IMR-90 (cell line): ENCODE data around the gene ITFG1. TPM values are rescaled to one million over a fixed set of nuclear protein-coding genes. Genes with fewer than 3 reads are reported as not detected.

Experiments
- ATAC-seq: fragments of 200-7000 bp; cut with Tn5 transposase; 2 replicates; pipeline ENCODE4 v1.9.1; 2020; ENCODE audit warnings: low read depth, mild to moderate bottlenecking, moderate library complexity
- BruUV-seq: library from RNA; stranded (reverse); fragments of 400-500 nt; replicated peaks from 2 replicates; lab custom pipeline; 2021; lab: Mats Ljungman, UMichigan
- CTCF ChIA-PET: fragments of 300-600 bp; formaldehyde crosslinking; extraction: SDS; loops from one replicate; lab custom pipeline; 2021; ENCODE audit warnings: antibody characterized with exemption; lab: Yijun Ruan, JAX
- POLR2A ChIA-PET: fragments of 300-600 bp; sonication (Branson Sonifier 250); formaldehyde crosslinking; loops from one replicate; lab custom pipeline; 2022; ENCODE audit warnings: antibody characterized with exemption; ENCODE audit not compliant: unreplicated experiment; lab: Charles Lee
- DNase-seq: peaks from one replicate; pipeline ENCODE4 v3.0.0; 2013
- H2AFZ ChIP-seq: replicated peaks from 2 replicates; pipeline ENCODE3; 2013; ENCODE audit warnings: low read length, mild to moderate bottlenecking; ENCODE audit not compliant: poor library complexity
- H2AK5ac ChIP-seq: 2 replicates; pipeline ENCODE4 v1.6.1; 2013; ENCODE audit warnings: low read depth, low read length, inconsistent platforms
- H2AK9ac ChIP-seq: replicated peaks from 2 replicates; pipeline ENCODE3; 2013; ENCODE audit warnings: mild to moderate bottlenecking, low read depth, low read length, moderate library complexity; ENCODE audit not compliant: poor library complexity
- H2BK120ac ChIP-seq: 2 replicates; pipeline ENCODE4 v1.6.1; 2013; ENCODE audit warnings: low read depth, low read length, inconsistent platforms
- H2BK15ac ChIP-seq: 3 replicates; pipeline ENCODE4 v1.6.1; 2013; ENCODE audit warnings: low read depth, low read length, inconsistent platforms
- H2BK20ac ChIP-seq: 2 replicates; pipeline ENCODE4 v1.6.1; 2013; ENCODE audit warnings: low read depth, mild to moderate bottlenecking, inconsistent platforms, low read length, moderate library complexity
- H2BK5ac ChIP-seq: 2 replicates; pipeline ENCODE4 v1.6.1; 2013; ENCODE audit warnings: mild to moderate bottlenecking, low read depth, low read length, inconsistent platforms; ENCODE audit not compliant: poor library complexity, severe bottlenecking
- H3K14ac ChIP-seq: replicated peaks from 2 replicates; pipeline ENCODE4 v1.6.1; 2013; ENCODE audit warnings: low read depth, low read length, inconsistent platforms
- H3K18ac ChIP-seq: 2 replicates; pipeline ENCODE4 v1.6.1; 2013; ENCODE audit warnings: low read depth, low read length, control low read depth
- H3K23ac ChIP-seq: 2 replicates; pipeline ENCODE4 v1.6.1; 2013; ENCODE audit warnings: low read depth, low read length, inconsistent platforms
- H3K27ac ChIP-seq: 2 replicates; pipeline ENCODE4 v1.5.1; 2013; ENCODE audit warnings: mild to moderate bottlenecking, control low read depth, low read length; ENCODE audit not compliant: insufficient read depth
- H3K27me3 ChIP-seq: 2 replicates; pipeline ENCODE4 v1.6.1; 2013; ENCODE audit warnings: low read length; ENCODE audit not compliant: control insufficient read depth, insufficient read depth
- H3K36me3 ChIP-seq: 2 replicates; pipeline ENCODE4 v1.6.1; 2013; ENCODE audit warnings: low read length, mixed read lengths; ENCODE audit not compliant: control insufficient read depth, insufficient read depth
- H3K4ac ChIP-seq: 2 replicates; pipeline ENCODE4 v1.6.1; 2013; ENCODE audit warnings: low read depth, low read length, inconsistent platforms
- H3K4me1 ChIP-seq: 2 replicates; pipeline ENCODE4 v1.6.1; 2013; ENCODE audit warnings: low read length, mixed read lengths; ENCODE audit not compliant: control insufficient read depth, insufficient read depth
- H3K4me2 ChIP-seq: 2 replicates; pipeline ENCODE4 v1.6.1; 2013; ENCODE audit warnings: low read depth, mild to moderate bottlenecking, control low read depth, low read length, moderate library complexity
- H3K4me3 ChIP-seq: 2 replicates; pipeline ENCODE4 v1.5.1; 2013; ENCODE audit warnings: low read depth, mild to moderate bottlenecking, control low read depth, low read length, moderate library complexity; ENCODE audit not compliant: insufficient read depth
- H3K56ac ChIP-seq: 2 replicates; pipeline ENCODE4 v1.6.1; 2013; ENCODE audit warnings: low read length, inconsistent platforms; ENCODE audit not compliant: insufficient read depth; ENCODE audit errors: extremely low read depth
- H3K79me1 ChIP-seq, 2 experiments: 2 replicates each; pipeline ENCODE4 v1.6.1; 2013; ENCODE audit warnings: low read length in 2 of 2, inconsistent platforms in 1 of 2, low read depth in 1 of 2
- H3K9ac ChIP-seq: 2 replicates; pipeline ENCODE4 v1.6.1; 2013; ENCODE audit warnings: low read depth, low read length, control low read depth
- H3K9me1 ChIP-seq: 2 replicates; pipeline ENCODE4 v1.6.1; 2013; ENCODE audit warnings: low read length, inconsistent platforms; ENCODE audit not compliant: insufficient read depth
- H3K9me3 ChIP-seq: 2 replicates; pipeline ENCODE4 v1.6.1; 2013; ENCODE audit warnings: low read length; ENCODE audit not compliant: control insufficient read depth, insufficient read depth
- H4K20me1 ChIP-seq: 2 replicates; pipeline ENCODE4 v1.6.1; 2013; ENCODE audit warnings: low read length, inconsistent platforms; ENCODE audit not compliant: insufficient read depth
- H4K5ac ChIP-seq: 2 replicates; pipeline ENCODE4 v1.6.1; 2013; ENCODE audit warnings: mild to moderate bottlenecking, low read depth, low read length, control low read depth
- H4K8ac ChIP-seq, 2 experiments: 2 replicates each; pipeline ENCODE4 v1.6.1; 2013; ENCODE audit warnings: low read depth in 2 of 2, low read length in 2 of 2, control low read depth in 1 of 2, inconsistent platforms in 1 of 2
- H4K91ac ChIP-seq: 2 replicates; pipeline ENCODE4 v1.6.1; 2013; ENCODE audit warnings: low read depth, low read length, inconsistent platforms; ENCODE audit not compliant: insufficient read depth
- BHLHE40 ChIP-seq: fragments of 150-350 bp; IDR thresholded peaks from 2 replicates; pipeline ENCODE4 v1.6.1; 2016; ENCODE audit warnings: mild to moderate bottlenecking, low read depth, low read length
- CHD1 ChIP-seq: IDR thresholded peaks from 2 replicates; pipeline ENCODE4 v1.6.1; 2012; ENCODE audit warnings: low read depth, low read length, improper control_type of control experiment
- MAFK ChIP-seq: IDR thresholded peaks from 2 replicates; pipeline ENCODE4 v1.6.1; 2012; ENCODE audit warnings: low read depth, low read length, improper control_type of control experiment
- NFE2L2 ChIP-seq: fragments of 150-350 bp; IDR thresholded peaks from 2 replicates; pipeline ENCODE4 v1.6.1; 2016; ENCODE audit warnings: low read depth, mild to moderate bottlenecking, low read length
- POLR2A ChIP-seq: IDR thresholded peaks from 2 replicates; pipeline ENCODE4 v1.6.1; 2012; ENCODE audit warnings: mild to moderate bottlenecking, low read depth, low read length
- SMC3 ChIP-seq: fragments of 150-350 bp; IDR thresholded peaks from 2 replicates; pipeline ENCODE4 v1.6.1; 2016; ENCODE audit warnings: low read depth, mild to moderate bottlenecking, antibody characterized with exemption, low read length, moderate library complexity
- WGBS, 2 experiments: methylation state at CpG; one replicate each; pipeline versions ENCODE4 v1.1.5 to v1.1.7; 2013; ENCODE audit warnings: missing lambda C conversion rate in 2 of 2; ENCODE audit not compliant: insufficient read length in 1 of 2; ENCODE audit errors: extremely low coverage in 2 of 2; 5-methylcytosine and 5-hydroxymethylcytosine counted together
- dilution Hi-C: fragments of 300-500 bp; cut with HindIII; formaldehyde crosslinking; loops from one replicate; pipeline ENCODE4 v1.14.3; 2018; ENCODE audit warnings: low sequenced_read_pairs; ENCODE audit not compliant: unreplicated experiment
- in situ Hi-C: fragments of 300-500 bp; cut with MboI; formaldehyde crosslinking; loops from 3 replicates; pipeline ENCODE4 v1.14.3; 2019; ENCODE audit warnings: low sequenced_read_pairs, inconsistent platforms, mixed read lengths
- intact Hi-C: fragments of 100-400 bp; cut with micrococcal nuclease; formaldehyde crosslinking; loops from 2 replicates; pipeline ENCODE4 v1.10.0; 2022
- polyA plus RNA-seq, 3 experiments: library from polyadenylated mRNA; depleted of rRNA; stranded (reverse); fragments of >200 nt; gene quantifications; 2 replicates each; pipeline ENCODE4 v1.2.3, GENCODE V29; 2012; ENCODE audit warnings: low replicate concordance in 1 of 3
- total RNA-seq: library from RNA; depleted of rRNA; stranded (reverse); fragments of >200 nt; gene quantifications from 2 replicates; pipeline ENCODE4 v1.2.3, GENCODE V29; 2012

The ITFG1 gene
- total and polyA plus RNA-seq, 2 of the 4 experiments (the other 2 are of a cell fraction) = 54.3 to 60.4 TPM

- H3K23ac ChIP-seq = no peak overlapping the region
- H3K9ac ChIP-seq = no peak overlapping the region
- no peaks in the 10 kb centered on the region for H3K4me1 ChIP-seq
- ChIA-PET CTCF (interaction anchor here (1.0 kb wide), 1 partner anchor 19 kb away, joined by 3 read pairs; the partner anchor contains the start of gene NETO2), POLR2A (no interaction called here)
- H4K8ac ChIP-seq = no peak overlapping the region
- H3K9me1 ChIP-seq = no peaks in the 10 kb centered on the region
- ATAC-seq (no peak), DNase-seq (peak; percentile 4)
- no peak overlapping the region for H3K4ac ChIP-seq
- H3K79me1 ChIP-seq = no peaks in the 10 kb centered on the region
- in situ Hi-C loops = loop anchor here (25.0 kb wide), 1 partner anchor 499 kb away; no protein-coding TSS in a partner anchor
- H2BK20ac ChIP-seq = no peak overlapping the region
- no peak overlapping the region for H3K56ac ChIP-seq
- dilution Hi-C loops = no loop called here
- H3K36me3 ChIP-seq = no peaks in the 10 kb centered on the region
- no peaks in the 10 kb centered on the region for H3K9me3 ChIP-seq
- 96% methylated on average over 5 of the region's 10 CpGs; no CpG with 5 or more reads in 1 of the 2 experiments for WGBS, 2 experiments
- H3K4me2 ChIP-seq = no peak overlapping the region
- intact Hi-C loops = no loop called here
- H3K4me3 ChIP-seq = no peak overlapping the region
- H2BK15ac ChIP-seq = no peak overlapping the region
- TF ChIP-seq MAFK (no peak), NFE2L2 (no peak), CHD1 (no peak), POLR2A (no peak), SMC3 (no peak), BHLHE40 (no peak)
- no peak overlapping the region for H2AFZ ChIP-seq
- H4K20me1 ChIP-seq = no peaks in the 10 kb centered on the region
- H2BK5ac ChIP-seq = no peak overlapping the region
- H3K27me3 ChIP-seq = no peaks in the 10 kb centered on the region
- BruUV-seq = no TSS peak
- H2AK9ac ChIP-seq = no peak overlapping the region
- H3K27ac ChIP-seq = no peak overlapping the region
- H2BK120ac ChIP-seq = no peak overlapping the region
- H3K14ac ChIP-seq = no peak overlapping the region
- H4K5ac ChIP-seq = no peak overlapping the region
- no peak overlapping the region for H4K91ac ChIP-seq
- H2AK5ac ChIP-seq = no peak overlapping the region
- H3K18ac ChIP-seq = no peak overlapping the region
Observed at GRCh38 chr16:47162670-47163420, 298.0 kb downstream of the ITFG1 start.
